Muscle layer of colon (tissue), 2 donors: Measurements from ENCODE around the gene PTX4.
A peak's percentile ranks its signal among the peaks of the same experiment; 100 is the strongest.

Experiments
- H3K27ac ChIP-seq: one replicate; pipeline ENCODE4 v1.7.0; 2013; ENCODE audit warnings: low read depth, mild to moderate bottlenecking, low read length, moderate library complexity
- H3K27me3 ChIP-seq, 2 donors: one replicate each; pipeline ENCODE4 v1.7.0; 2013; ENCODE audit warnings: low read length in 2 of 2, mild to moderate bottlenecking in 2 of 2; ENCODE audit not compliant: insufficient read depth in 2 of 2, control insufficient read depth in 1 of 2
- H3K36me3 ChIP-seq: one replicate; pipeline ENCODE4 v1.7.0; 2013; ENCODE audit warnings: mild to moderate bottlenecking, low read length; ENCODE audit not compliant: insufficient read depth
- H3K4me1 ChIP-seq: one replicate; pipeline ENCODE4 v1.7.0; 2013; ENCODE audit warnings: mild to moderate bottlenecking, low read length; ENCODE audit not compliant: insufficient read depth
- H3K4me3 ChIP-seq, 2 donors: one replicate each; pipeline ENCODE4 v1.7.0; 2013; ENCODE audit warnings: low read length in 2 of 2, low read depth in 1 of 2, mild to moderate bottlenecking in 1 of 2, moderate library complexity in 1 of 2
- H3K9ac ChIP-seq: one replicate; pipeline ENCODE4 v1.7.0; 2013; ENCODE audit warnings: low read length
- H3K9me3 ChIP-seq: one replicate; pipeline ENCODE4 v1.7.0; 2013; ENCODE audit warnings: mild to moderate bottlenecking, low read length
- donor health status: abdominal sarcoma.
- donor health status: Adenocarcinoma of cecum.

The PTX4 gene

GRCh38 chr16:1460602-1461138 lies 28.1 kb downstream of the PTX4 start:
- H3K4me1 ChIP-seq = peaks cover 7% of the 10 kb centered on the region
- H3K36me3 ChIP-seq = peaks cover 16% of the 10 kb centered on the region
- peak overlapping the region; percentile 65 for H3K27ac ChIP-seq
- H3K9me3 ChIP-seq = no peaks in the 10 kb centered on the region
- no peak overlapping the region for H3K4me3 ChIP-seq
- H3K27me3 ChIP-seq = no peaks in the 10 kb centered on the region
- H3K9ac ChIP-seq = no peak overlapping the region

- Histone ChIP-seq H3K4me1 (peaks cover 7% of the 10 kb centered on the region), H3K27ac (no peak overlapping the region), H3K9ac (no peak overlapping the region), H3K4me3 (no peak overlapping the region), H3K36me3 (peaks cover 23% of the 10 kb centered on the region), H3K9me3 (no peaks in the 10 kb centered on the region), H3K27me3 (no peaks in the 10 kb centered on the region)
Measured at GRCh38 chr16:1459967-1460366, 28.8 kb downstream of the PTX4 start.

- H3K36me3 ChIP-seq = peaks cover 31% of the 10 kb centered on the region
- H3K4me3 ChIP-seq = no peak overlapping the region
Measured at GRCh38 chr16:1458977-1459341, 29.8 kb downstream of the PTX4 start.

GRCh38 chr16:1458336-1458976 lies 30.3 kb downstream of the PTX4 start:
- H3K9ac ChIP-seq = no peak overlapping the region
- H3K27ac ChIP-seq = no peak overlapping the region
- H3K9me3 ChIP-seq = no peaks in the 10 kb centered on the region
- H3K36me3 ChIP-seq = peaks cover 36% of the 10 kb centered on the region
- no peak overlapping the region for H3K4me3 ChIP-seq
- H3K27me3 ChIP-seq = no peaks in the 10 kb centered on the region
- H3K4me1 ChIP-seq = peaks cover 7% of the 10 kb centered on the region

More at GRCh38 chr16:1458977-1459341, 29.8 kb downstream of the PTX4 start:
- Histone ChIP-seq H3K9me3 (no peaks in the 10 kb centered on the region), H3K27ac (no peak overlapping the region), H3K27me3 (no peaks in the 10 kb centered on the region), H3K9ac (no peak overlapping the region), H3K4me1 (peaks cover 7% of the 10 kb centered on the region)

- H3K27ac ChIP-seq = no peak overlapping the region
- no peak overlapping the region for H3K4me3 ChIP-seq
- H3K36me3 ChIP-seq = peaks cover 39% of the 10 kb centered on the region
- no peak overlapping the region for H3K9ac ChIP-seq
- H3K27me3 ChIP-seq = no peaks in the 10 kb centered on the region
- H3K4me1 ChIP-seq = peaks cover 7% of the 10 kb centered on the region
- no peaks in the 10 kb centered on the region for H3K9me3 ChIP-seq
Measured at GRCh38 chr16:1457489-1458245, 31.1 kb downstream of the PTX4 start.

GRCh38 chr16:1456951-1457350 lies 31.8 kb downstream of the PTX4 start:
- H3K4me3 ChIP-seq = no peak overlapping the region
- H3K9me3 ChIP-seq = no peaks in the 10 kb centered on the region
- H3K27ac ChIP-seq = no peak overlapping the region
- H3K27me3 ChIP-seq = no peaks in the 10 kb centered on the region
- peaks cover 7% of the 10 kb centered on the region for H3K4me1 ChIP-seq
- peaks cover 44% of the 10 kb centered on the region for H3K36me3 ChIP-seq
- no peak overlapping the region for H3K9ac ChIP-seq

GRCh38 chr16:1455190-1456171 lies 33.3 kb downstream of the PTX4 start:
- peaks cover 3% of the 10 kb centered on the region for H3K4me1 ChIP-seq
- no peaks in the 10 kb centered on the region for H3K27me3 ChIP-seq
- peaks cover 58% of the 10 kb centered on the region for H3K36me3 ChIP-seq
- no peak overlapping the region for H3K9ac ChIP-seq
- H3K4me3 ChIP-seq = no peak overlapping the region
- no peaks in the 10 kb centered on the region for H3K9me3 ChIP-seq
- no peak overlapping the region for H3K27ac ChIP-seq

GRCh38 chr16:1454561-1454960 lies 34.2 kb downstream of the PTX4 start:
- H3K4me1 ChIP-seq = no peaks in the 10 kb centered on the region
- H3K36me3 ChIP-seq = peaks cover 67% of the 10 kb centered on the region
- no peaks in the 10 kb centered on the region for H3K9me3 ChIP-seq
- H3K4me3 ChIP-seq = no peak overlapping the region
- no peak overlapping the region for H3K27ac ChIP-seq
- no peak overlapping the region for H3K9ac ChIP-seq
- H3K27me3 ChIP-seq = no peaks in the 10 kb centered on the region

- H3K9ac ChIP-seq = no peak overlapping the region
- H3K27ac ChIP-seq = no peak overlapping the region
- no peak overlapping the region for H3K4me3 ChIP-seq
- H3K27me3 ChIP-seq = no peaks in the 10 kb centered on the region
- no peaks in the 10 kb centered on the region for H3K4me1 ChIP-seq
- H3K9me3 ChIP-seq = no peaks in the 10 kb centered on the region
- H3K36me3 ChIP-seq = peaks cover 71% of the 10 kb centered on the region
Measured at GRCh38 chr16:1453316-1453715, 35.4 kb downstream of the PTX4 start.

- Histone ChIP-seq H3K27me3 (no peaks in the 10 kb centered on the region), H3K36me3 (peaks cover 73% of the 10 kb centered on the region), H3K9me3 (no peaks in the 10 kb centered on the region), H3K4me1 (no peaks in the 10 kb centered on the region), H3K27ac (no peak overlapping the region), H3K9ac (no peak overlapping the region), H3K4me3 (no peak overlapping the region)
Measured at GRCh38 chr16:1452530-1452929, 36.2 kb downstream of the PTX4 start.
